Endothelial cell of umbilical vein (primary cell): ENCODE measurements around the gene COPRS. TPM values are rescaled to one million over a fixed set of nuclear protein-coding genes. Genes with fewer than 3 reads are reported as not detected.

Experiments used
- BruUV-seq: library from RNA; stranded (reverse); fragments of 400-500 nt; replicated peaks from 2 replicates; lab custom pipeline; 2021; lab: Mats Ljungman, UMichigan
- CTCF ChIA-PET: fragments of 300-600, 350-600 bp; sonication (Branson Sonifier 250); formaldehyde crosslinking; loops from one replicate; lab custom pipeline; 2021; ENCODE audit warnings: antibody characterized with exemption, inconsistent platforms; lab: Charles Lee
- POLR2A ChIA-PET: fragments of 300-600, 350-600 bp; sonication (Branson Sonifier 250); formaldehyde crosslinking; loops from one replicate; lab custom pipeline; 2021; ENCODE audit warnings: antibody characterized with exemption, inconsistent platforms; lab: Charles Lee
- DNase-seq: peaks from one replicate; pipeline ENCODE4 v3.0.0-alpha.2; 2011; ENCODE audit warnings: low read depth, low spot score
- FAIRE-seq: peaks from 2 replicates; lab custom pipeline; 2011; peaks lifted over from hg19 to GRCh38; lab: Jason Lieb, UNC
- H2AFZ ChIP-seq: 2 replicates; pipeline ENCODE4 v1.6.0; 2012; ENCODE audit warnings: low read depth, low read length, control low read depth, inconsistent platforms
- H3K27ac ChIP-seq: 2 replicates; pipeline ENCODE4 v1.5.1; 2011; ENCODE audit warnings: low read depth, mild to moderate bottlenecking, control low read depth, low read length, moderate library complexity; ENCODE audit not compliant: insufficient read depth
- H3K27me3 ChIP-seq, 2 experiments: 2 replicates each; pipeline versions ENCODE4 v1.6.0 to v1.6.1; 2011; ENCODE audit warnings: low read length in 2 of 2, mixed read lengths in 1 of 2; ENCODE audit not compliant: control insufficient read depth in 2 of 2, insufficient read depth in 2 of 2
- H3K36me3 ChIP-seq, 2 experiments: 2 replicates in 1 of 2; 3 replicates in 1 of 2; pipeline ENCODE4 v1.5.1; 2011; ENCODE audit warnings: low read length in 2 of 2, mild to moderate bottlenecking in 1 of 2, moderate library complexity in 1 of 2; ENCODE audit not compliant: control insufficient read depth in 2 of 2, insufficient read depth in 2 of 2; ENCODE audit errors: extremely low read depth in 1 of 2
- H3K4me1 ChIP-seq: 3 replicates; pipeline ENCODE4 v1.5.1; 2011; ENCODE audit warnings: mild to moderate bottlenecking, low read length; ENCODE audit not compliant: control insufficient read depth, insufficient read depth; ENCODE audit errors: extremely low read depth
- H3K4me2 ChIP-seq: 2 replicates; pipeline ENCODE4 v1.6.1; 2011; ENCODE audit warnings: low read length, control low read depth, mixed read lengths; ENCODE audit not compliant: insufficient read depth
- H3K4me3 ChIP-seq, 3 experiments: fragments of 200-600 bp in 1 of 3; sonication (generic), shearing (Covaris generic) in 1 of 3; replicated peaks in 1 of 3; 2 replicates each; pipeline ENCODE4 v1.5.1; 2011 to 2016; ENCODE audit warnings: control low read depth in 3 of 3, low read length in 3 of 3, mild to moderate bottlenecking in 2 of 3, inconsistent platforms in 1 of 3, low read depth in 1 of 3, moderate library complexity in 1 of 3; ENCODE audit not compliant: insufficient read depth in 1 of 3
- H3K79me2 ChIP-seq: 2 replicates; pipeline ENCODE4 v1.6.0; 2012; ENCODE audit warnings: low read length, inconsistent platforms; ENCODE audit not compliant: control insufficient read depth, insufficient read depth
- H3K9ac ChIP-seq: replicated peaks from 2 replicates; pipeline ENCODE3; 2011; ENCODE audit warnings: low read length, control low read depth; ENCODE audit not compliant: insufficient read depth; ENCODE audit errors: extremely low read depth
- H3K9me1 ChIP-seq: replicated peaks from 3 replicates; pipeline ENCODE4 v1.6.0; 2011; ENCODE audit warnings: mild to moderate bottlenecking, low read length; ENCODE audit not compliant: control insufficient read depth, insufficient read depth; ENCODE audit errors: extremely low read depth
- H3K9me3 ChIP-seq: replicated peaks from 2 replicates; pipeline ENCODE4 v1.5.1; 2012; ENCODE audit warnings: low read length, inconsistent platforms; ENCODE audit not compliant: control insufficient read depth, insufficient read depth
- H4K20me1 ChIP-seq: replicated peaks from 2 replicates; pipeline ENCODE3; 2011; ENCODE audit warnings: mild to moderate bottlenecking, low read length; ENCODE audit not compliant: control insufficient read depth, insufficient read depth; ENCODE audit errors: extremely low read depth
- CTCF ChIP-seq, 2 donors: IDR thresholded peaks; 1 replicate in 1 of 2; 2 replicates in 1 of 2; pipeline ENCODE4 v1.5.1; 2011; ENCODE audit warnings: low read length in 2 of 2, mild to moderate bottlenecking in 2 of 2, moderate library complexity in 2 of 2, control low read depth in 1 of 2, inconsistent platforms in 1 of 2, low read depth in 1 of 2; ENCODE audit not compliant: insufficient read depth in 1 of 2; ENCODE audit errors: extremely low read depth in 1 of 2
- EZH2 ChIP-seq: IDR thresholded peaks from 2 replicates; pipeline ENCODE4 v1.6.1; 2012; ENCODE audit warnings: borderline replicate concordance, low read depth, mild to moderate bottlenecking, moderate library complexity, low read length, inconsistent platforms; ENCODE audit not compliant: severe bottlenecking
- FOS ChIP-seq: IDR thresholded peaks from 2 replicates; pipeline ENCODE4 v1.6.1; 2011; ENCODE audit warnings: mild to moderate bottlenecking, low read length, moderate library complexity, borderline replicate concordance; ENCODE audit not compliant: insufficient read depth
- GATA2 ChIP-seq: IDR thresholded peaks from 2 replicates; pipeline ENCODE4 v1.7.0; 2011; ENCODE audit warnings: low read depth, mild to moderate bottlenecking, moderate library complexity, mixed read lengths, low read length; ENCODE audit not compliant: insufficient read length, insufficient read depth
- JUN ChIP-seq: IDR thresholded peaks from 2 replicates; pipeline ENCODE4 v1.6.1; 2011; ENCODE audit warnings: borderline replicate concordance, low read depth; ENCODE audit not compliant: insufficient read length, insufficient read depth
- MAX ChIP-seq: IDR thresholded peaks from 2 replicates; pipeline ENCODE4 v1.6.1; 2011; ENCODE audit not compliant: insufficient read depth, insufficient read length
- MYC ChIP-seq: IDR thresholded peaks from one replicate; pipeline ENCODE4 v1.6.1; 2011; ENCODE audit warnings: mild to moderate bottlenecking, low read depth, low read length
- POLR2A ChIP-seq: IDR thresholded peaks from 2 replicates; pipeline ENCODE4 v1.6.1; 2012; ENCODE audit warnings: low read depth, mild to moderate bottlenecking, control low read depth, low read length
- POLR2AphosphoS5 ChIP-seq: IDR thresholded peaks from 2 replicates; pipeline ENCODE4 v1.6.1; 2012; ENCODE audit warnings: low read depth, mild to moderate bottlenecking, control low read depth, low read length, moderate library complexity; ENCODE audit not compliant: insufficient read depth
- dilution Hi-C: fragments of 300-500 bp; cut with MboI; formaldehyde crosslinking; loops from one replicate; pipeline ENCODE4 v1.15.0; 2019; ENCODE audit warnings: low sequenced_read_pairs; ENCODE audit not compliant: extremely low pct_ligation_motif_present
- intact Hi-C: fragments of 100-400 bp; cut with micrococcal nuclease; formaldehyde crosslinking; loops from one replicate; pipeline ENCODE4 v1.10.0; 2022
- polyA plus RNA-seq, 4 experiments: library from polyadenylated mRNA; depleted of rRNA in 3 of 4; stranded (reverse) in 3 of 4; unstranded in 1 of 4; fragments of >200 nt; gene quantifications; 2 replicates each; pipeline versions ENCODE4 v1.2.1 to v1.2.3, GENCODE V29; 2011 to 2012; ENCODE audit warnings: missing spikeins in 1 of 4
- total RNA-seq: library from RNA; stranded (reverse); gene quantifications from 2 replicates; pipeline ENCODE4 v1.2.3, GENCODE V29; 2021

The COPRS gene
- total and polyA plus RNA-seq, 2 donors (not counting 3 experiments of a cell fraction or from before 2014, with no cell fraction given) = 43.1 to 48.0 TPM

GRCh38 chr17:31825961-31826691, 32.9 kb downstream of the COPRS start:
- DNase-seq = no peak
- H2AFZ ChIP-seq = no peak overlapping the region
- FAIRE-seq = no peak

More at GRCh38 chr17:31825961-31826691, 32.9 kb downstream of the COPRS start:
- H4K20me1 ChIP-seq = no peaks in the 10 kb centered on the region
- no peaks in the 10 kb centered on the region for H3K27me3 ChIP-seq
- no peaks in the 10 kb centered on the region for H3K9me3 ChIP-seq
- no TSS peak for BruUV-seq
- H3K36me3 ChIP-seq = no peaks in the 10 kb centered on the region
- H3K4me3 ChIP-seq = no peak overlapping the region
- H3K4me2 ChIP-seq = no peak overlapping the region
- TF ChIP-seq MAX (no peak), FOS (no peak), POLR2A (no peak), JUN (no peak), POLR2AphosphoS5 (no peak), MYC (no peak), CTCF (IDR thresholded peaks at IDR 0.05; ENCODE audit: extremely low read depth in 1 of 2, insufficient read depth in 1 of 2, low read depth in 1 of 2, low read length in 2 of 2) (no peak), GATA2 (no peak), EZH2 (no peak)
- intact Hi-C loops = no loop called here
- CTCF ChIA-PET = interaction anchor here (1.2 to 1.9 kb wide), 2 partner anchors 268 to 272 kb away, joined by 3 to 4 read pairs; no protein-coding TSS in a partner anchor
- H3K9me1 ChIP-seq = no peaks in the 10 kb centered on the region
- H3K4me1 ChIP-seq = peaks cover 13% of the 10 kb centered on the region
- dilution Hi-C loops = no loop called here
- H3K79me2 ChIP-seq = no peaks in the 10 kb centered on the region
- H3K27ac ChIP-seq = no peak overlapping the region
- no peak overlapping the region for H3K9ac ChIP-seq
- POLR2A ChIA-PET = no interaction called here
